NB4 (cell line): ENCODE measurements around the gene MINDY4.

Experiments used
- CTCF ChIP-seq: IDR thresholded peaks from one replicate; pipeline ENCODE4 v1.5.1; 2012; ENCODE audit warnings: low read depth, low read length
- MYC ChIP-seq: IDR thresholded peaks from 2 replicates; pipeline ENCODE4 v1.6.1; 2011; ENCODE audit warnings: low read depth, low read length
- POLR2A ChIP-seq: IDR thresholded peaks from 2 replicates; pipeline ENCODE4 v1.6.1; 2011; ENCODE audit warnings: mild to moderate bottlenecking; ENCODE audit not compliant: insufficient read length; ENCODE audit errors: extremely low read depth

- TF ChIP-seq CTCF (no peak), POLR2A (no peak), MYC (no peak)
Observed at GRCh38 chr7:30900803-30901362, 129.7 kb downstream of the MINDY4 start.
